ENCODE measurements around the gene TAS2R41.
"Not testable (repeated sequence)": the region's sequence is repeated elsewhere in the genome, so short reads cannot be mapped to it uniquely, and the experiment has no call there.

The TAS2R41 gene

GRCh38 chr7:143518521-143518920 is 40.8 kb downstream of the TAS2R41 start:
- no peaks in the 10 kb centered on the region for H3K27me3 ChIP-seq (ENCODE audit: insufficient read depth, low read length)
- H3K9ac ChIP-seq (ENCODE audit: low read length), result no peak overlapping the region
- peak overlapping the region; percentile 27 for H2BK120ac ChIP-seq (ENCODE audit: insufficient read depth, low read length, poor library complexity)
- H3K79me2 ChIP-seq (ENCODE audit: control insufficient read depth, insufficient read depth, low read length, poor library complexity), result no peaks in the 10 kb centered on the region
- no peak overlapping the region for H4K8ac ChIP-seq (ENCODE audit: low read depth, low read length)
- peak overlapping the region; percentile 10 for H4K91ac ChIP-seq (ENCODE audit: low read depth, low read length)
- no peaks in the 10 kb centered on the region for H3K9me3 ChIP-seq (ENCODE audit: insufficient read depth, low read depth, low read length)
- H3K4me3 ChIP-seq (ENCODE audit: low read depth, low read length), result no peak overlapping the region
- no peak overlapping the region for H3K14ac ChIP-seq (ENCODE audit: low read length)
- no CpG with 5 or more reads among the region's 4 CpGs for WGBS (ENCODE audit: extremely low coverage, insufficient coverage, insufficient read length)
- no peak overlapping the region for H3K23ac ChIP-seq (ENCODE audit: low read length)
- no peak for DNase-seq
- H2AK5ac ChIP-seq (ENCODE audit: low read length), result no peak overlapping the region
- H2BK5ac ChIP-seq (ENCODE audit: low read depth, low read length, poor library complexity), result no peak overlapping the region
- H3K4me1 ChIP-seq (ENCODE audit: control insufficient read depth in 1 of 2, insufficient read depth in 2 of 2, low read length in 2 of 2), result peaks cover 2 to 6% of the 10 kb centered on the region in 2 experiments
- no peak overlapping the region for H3K27ac ChIP-seq (ENCODE audit: low read depth, low read length)
- no peak overlapping the region for H3K4me2 ChIP-seq (ENCODE audit: low read length)
- no peak overlapping the region for H4K12ac ChIP-seq (ENCODE audit: low read depth, low read length)
- peaks cover 6% of the 10 kb centered on the region for H3K79me1 ChIP-seq (ENCODE audit: low read length)
- H3K4ac ChIP-seq (ENCODE audit: low read depth, low read length), result no peak overlapping the region
- H3K36me3 ChIP-seq (ENCODE audit: control insufficient read depth in 1 of 2, insufficient read depth in 2 of 2, low read length in 2 of 2), result no peaks in the 10 kb centered on the region
- H2AFZ ChIP-seq (ENCODE audit: insufficient read depth, low read length, poor library complexity), result no peak overlapping the region
- H3K18ac ChIP-seq (ENCODE audit: low read length), result no peak overlapping the region
- peak overlapping the region; percentile 62 for H2BK12ac ChIP-seq (ENCODE audit: low read length)

- no peak overlapping the region for H2AK5ac ChIP-seq (ENCODE audit: low read length)
Observed at GRCh38 chr7:143518941-143519340, 41.3 kb downstream of the TAS2R41 start.

GRCh38 chr7:143519411-143520131 is 41.9 kb downstream of the TAS2R41 start:
- no peak overlapping the region for H3K4ac ChIP-seq (ENCODE audit: low read depth, low read length)
- no peak overlapping the region for H3K18ac ChIP-seq (ENCODE audit: low read length)
- peaks cover 3% of the 10 kb centered on the region for H3K79me1 ChIP-seq (ENCODE audit: low read length)
- H4K91ac ChIP-seq (ENCODE audit: low read depth, low read length), result peak overlapping the region; percentile 45
- DNase-seq, result no peak
- no peak overlapping the region for H4K12ac ChIP-seq (ENCODE audit: low read depth, low read length)
- no peak overlapping the region for H3K4me2 ChIP-seq (ENCODE audit: low read length)
- no peak overlapping the region for H3K27ac ChIP-seq (ENCODE audit: low read depth, low read length)
- peak overlapping the region; percentile 97 for H2AK5ac ChIP-seq (ENCODE audit: low read length)
- no peaks in the 10 kb centered on the region for H3K79me2 ChIP-seq (ENCODE audit: control insufficient read depth, insufficient read depth, low read length, poor library complexity)
- no peak overlapping the region for H3K23ac ChIP-seq (ENCODE audit: low read length)
- peak overlapping the region; percentile 25 for H3K9ac ChIP-seq (ENCODE audit: low read length)
- no peak overlapping the region for H3K4me3 ChIP-seq (ENCODE audit: low read depth, low read length)
- no peaks in the 10 kb centered on the region for H3K27me3 ChIP-seq (ENCODE audit: insufficient read depth, low read length)
- peak overlapping the region; percentile 88 for H2BK12ac ChIP-seq (ENCODE audit: low read length)
- no peak overlapping the region for H4K8ac ChIP-seq (ENCODE audit: low read depth, low read length)
- no peaks in the 10 kb centered on the region for H3K9me3 ChIP-seq (ENCODE audit: insufficient read depth, low read depth, low read length)
- peaks cover 0 to 3% of the 10 kb centered on the region in 2 experiments for H3K4me1 ChIP-seq (ENCODE audit: control insufficient read depth in 1 of 2, insufficient read depth in 2 of 2, low read length in 2 of 2)
- WGBS (ENCODE audit: extremely low coverage, insufficient coverage, insufficient read length), result no CpG with 5 or more reads among the region's 7 CpGs
- no peak overlapping the region for H2AFZ ChIP-seq (ENCODE audit: insufficient read depth, low read length, poor library complexity)
- peak overlapping the region; percentile 64 for H3K14ac ChIP-seq (ENCODE audit: low read length)
- H2BK120ac ChIP-seq (ENCODE audit: insufficient read depth, low read length, poor library complexity), result peak overlapping the region; percentile 86
- H3K36me3 ChIP-seq (ENCODE audit: control insufficient read depth in 1 of 2, insufficient read depth in 2 of 2, low read length in 2 of 2), result no peaks in the 10 kb centered on the region
- peak overlapping the region; percentile 15 for H2BK5ac ChIP-seq (ENCODE audit: low read depth, low read length, poor library complexity)

More at GRCh38 chr7:143518941-143519340, 41.3 kb downstream of the TAS2R41 start:
- Histone ChIP-seq H3K14ac (ENCODE audit: low read length) (no peak overlapping the region), H4K91ac (ENCODE audit: low read depth, low read length) (peak overlapping the region; percentile 1), H3K4me3 (ENCODE audit: low read depth, low read length) (peak overlapping the region; percentile 42), H2BK120ac (ENCODE audit: insufficient read depth, low read length, poor library complexity) (no peak overlapping the region), H3K4ac (ENCODE audit: low read depth, low read length) (no peak overlapping the region), H3K9me3 (ENCODE audit: insufficient read depth, low read depth, low read length) (no peaks in the 10 kb centered on the region), H3K23ac (ENCODE audit: low read length) (no peak overlapping the region), H3K79me2 (ENCODE audit: control insufficient read depth, insufficient read depth, low read length, poor library complexity) (no peaks in the 10 kb centered on the region), H3K27me3 (ENCODE audit: insufficient read depth, low read length) (no peaks in the 10 kb centered on the region), H3K18ac (ENCODE audit: low read length) (no peak overlapping the region), H3K4me2 (ENCODE audit: low read length) (no peak overlapping the region), H4K12ac (ENCODE audit: low read depth, low read length) (no peak overlapping the region), H4K8ac (ENCODE audit: low read depth, low read length) (no peak overlapping the region), H2AFZ (ENCODE audit: insufficient read depth, low read length, poor library complexity) (no peak overlapping the region), H2BK12ac (ENCODE audit: low read length) (peak overlapping the region; percentile 31), H3K27ac (ENCODE audit: low read depth, low read length) (no peak overlapping the region), H2BK5ac (ENCODE audit: low read depth, low read length, poor library complexity) (no peak overlapping the region), H3K9ac (ENCODE audit: low read length) (no peak overlapping the region), H3K36me3 (ENCODE audit: control insufficient read depth in 1 of 2, insufficient read depth in 2 of 2, low read length in 2 of 2) (no peaks in the 10 kb centered on the region), H3K79me1 (ENCODE audit: low read length) (peaks cover 4% of the 10 kb centered on the region), H3K4me1 (ENCODE audit: control insufficient read depth in 1 of 2, insufficient read depth in 2 of 2, low read length in 2 of 2) (peaks cover 2 to 4% of the 10 kb centered on the region in 2 experiments)
- WGBS (ENCODE audit: extremely low coverage, insufficient coverage, insufficient read length), result no CpG with 5 or more reads among the region's 11 CpGs
- no peak for DNase-seq

GRCh38 chr7:143522309-143522916 is 44.7 kb downstream of the TAS2R41 start:
- H3K4ac ChIP-seq (ENCODE audit: low read depth, low read length); H3K23ac ChIP-seq (ENCODE audit: low read length); H3K4me3 ChIP-seq (ENCODE audit: low read depth, low read length); H3K9ac ChIP-seq (ENCODE audit: low read length); H4K8ac ChIP-seq (ENCODE audit: low read depth, low read length); H3K79me2 ChIP-seq (ENCODE audit: control insufficient read depth, insufficient read depth, low read length, poor library complexity); H3K14ac ChIP-seq (ENCODE audit: low read length); H3K18ac ChIP-seq (ENCODE audit: low read length); H2AK5ac ChIP-seq (ENCODE audit: low read length); H3K4me1 ChIP-seq (ENCODE audit: control insufficient read depth in 1 of 2, insufficient read depth in 2 of 2, low read length in 2 of 2); H3K79me1 ChIP-seq (ENCODE audit: low read length); H4K91ac ChIP-seq (ENCODE audit: low read depth, low read length); DNase-seq; H2BK12ac ChIP-seq (ENCODE audit: low read length); H3K27ac ChIP-seq (ENCODE audit: low read depth, low read length); H3K9me3 ChIP-seq (ENCODE audit: insufficient read depth, low read depth, low read length); H3K4me2 ChIP-seq (ENCODE audit: low read length); H3K36me3 ChIP-seq (ENCODE audit: control insufficient read depth in 1 of 2, insufficient read depth in 2 of 2, low read length in 2 of 2); H4K12ac ChIP-seq (ENCODE audit: low read depth, low read length); H2BK120ac ChIP-seq (ENCODE audit: insufficient read depth, low read length, poor library complexity); H3K27me3 ChIP-seq (ENCODE audit: insufficient read depth, low read length); H2BK5ac ChIP-seq (ENCODE audit: low read depth, low read length, poor library complexity); H2AFZ ChIP-seq (ENCODE audit: insufficient read depth, low read length, poor library complexity): not testable (repeated sequence)
- WGBS (ENCODE audit: extremely low coverage, insufficient coverage, insufficient read length), result no CpG with 5 or more reads among the region's 9 CpGs

Data from trophoblast cell (in vitro differentiated cells and primary cell).